LNCAP (cell line): Measurements from ENCODE around the gene CERS5.
A peak's percentile ranks its signal among the peaks of the same experiment; 100 is the strongest.

ENCODE experiments used
- CTCF ChIP-seq: fragments of 450-650 bp; IDR thresholded peaks from 2 replicates; pipeline ENCODE4 v1.5.1; 2017; ENCODE audit warnings: mild to moderate bottlenecking

CERS5 gene

GRCh38 chr12:50086148-50086547 is 81.0 kb downstream of the CERS5 start:
- no peak for TF ChIP-seq CTCF

- no peak for TF ChIP-seq CTCF
Observed at GRCh38 chr12:50085615-50086072, 81.5 kb downstream of the CERS5 start.

DNA sequence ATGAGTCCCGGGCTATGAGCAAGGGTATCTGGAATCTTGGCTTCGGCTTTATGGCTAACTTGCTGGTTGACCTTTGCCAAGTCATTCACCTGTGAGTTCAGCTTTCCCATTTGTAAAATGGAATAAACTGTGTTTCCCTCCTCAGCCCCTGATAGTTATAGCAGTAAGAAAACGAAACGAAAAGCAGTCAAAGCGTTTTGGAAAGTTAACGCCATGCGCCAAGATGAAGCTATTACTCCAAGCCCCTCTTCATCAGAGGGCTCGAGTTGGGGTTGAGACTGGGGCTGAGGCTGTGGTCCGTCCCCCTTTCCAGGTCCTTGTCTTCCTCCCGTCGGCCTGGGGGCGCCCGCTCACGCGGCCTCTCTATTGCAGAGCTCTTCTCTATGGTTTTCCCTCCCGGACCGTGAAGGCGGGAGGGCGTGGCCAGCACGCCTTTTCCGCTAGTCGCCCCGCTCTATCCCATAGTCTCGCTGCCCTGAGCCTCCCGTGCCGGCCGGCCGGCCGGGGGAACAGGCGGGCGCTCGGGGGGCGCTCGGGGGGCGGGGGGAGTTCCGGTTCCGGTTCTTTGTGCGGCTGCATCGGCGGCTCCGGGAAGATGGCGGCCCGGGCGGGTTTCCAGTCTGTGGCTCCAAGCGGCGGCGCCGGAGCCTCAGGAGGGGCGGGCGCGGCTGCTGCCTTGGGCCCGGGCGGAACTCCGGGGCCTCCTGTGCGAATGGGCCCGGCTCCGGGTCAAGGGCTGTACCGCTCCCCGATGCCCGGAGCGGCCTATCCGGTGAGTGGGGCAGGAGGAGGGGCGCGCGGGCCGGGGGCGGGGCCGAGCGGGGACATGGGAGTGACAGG is 82.2 kb downstream of the CERS5 start, which contains the start of gene SMARCD1:
Gene SMARCD1, plus strand, starts transcription at position 568 of the 840 bp plus-strand sequence. Its CDS starts 28 bp downstream, at position 596.
- TF ChIP-seq CTCF: peak; percentile 74

DNA sequence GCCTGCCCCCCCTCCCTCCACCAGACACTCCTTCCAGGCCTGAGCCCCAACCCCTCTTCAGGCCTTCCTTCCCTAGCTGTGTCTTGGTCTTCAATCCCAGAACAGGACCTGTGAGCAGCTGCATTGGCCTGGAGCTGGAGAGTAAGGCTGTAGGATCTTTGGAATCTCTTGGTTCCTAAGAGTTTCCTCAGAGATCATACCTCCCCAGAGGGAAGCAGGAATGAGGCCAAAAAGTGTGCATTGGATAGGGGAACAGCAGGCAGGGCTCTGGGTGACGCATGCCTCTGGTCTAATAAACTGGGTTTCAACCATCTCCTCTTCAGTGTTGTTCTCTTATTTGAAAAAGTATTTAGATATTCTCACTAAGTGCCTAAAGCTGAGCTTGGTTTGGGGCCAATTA is 83.9 kb downstream of the CERS5 start:
- no peak for TF ChIP-seq CTCF

DNA sequence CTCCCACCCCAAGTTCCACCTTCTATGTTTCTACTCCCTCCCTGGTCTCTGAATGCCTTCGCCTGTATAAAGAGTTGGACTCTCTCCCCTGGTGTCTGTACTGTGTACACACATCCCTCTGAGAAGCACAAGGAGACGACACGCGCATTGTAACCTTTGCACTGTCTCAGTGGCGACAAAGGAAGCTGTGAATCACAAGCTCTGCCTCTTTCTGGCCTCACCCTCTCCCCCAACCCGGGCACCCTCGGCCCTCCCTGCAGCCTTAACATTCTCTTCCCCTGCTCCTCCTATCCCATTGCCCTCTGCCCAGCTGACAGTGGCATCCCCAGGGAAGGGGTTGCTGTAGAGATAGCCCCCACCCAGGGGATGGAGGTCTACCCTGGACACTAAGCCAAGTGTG is 84.5 kb downstream of the CERS5 start:
- no peak for TF ChIP-seq CTCF

DNA sequence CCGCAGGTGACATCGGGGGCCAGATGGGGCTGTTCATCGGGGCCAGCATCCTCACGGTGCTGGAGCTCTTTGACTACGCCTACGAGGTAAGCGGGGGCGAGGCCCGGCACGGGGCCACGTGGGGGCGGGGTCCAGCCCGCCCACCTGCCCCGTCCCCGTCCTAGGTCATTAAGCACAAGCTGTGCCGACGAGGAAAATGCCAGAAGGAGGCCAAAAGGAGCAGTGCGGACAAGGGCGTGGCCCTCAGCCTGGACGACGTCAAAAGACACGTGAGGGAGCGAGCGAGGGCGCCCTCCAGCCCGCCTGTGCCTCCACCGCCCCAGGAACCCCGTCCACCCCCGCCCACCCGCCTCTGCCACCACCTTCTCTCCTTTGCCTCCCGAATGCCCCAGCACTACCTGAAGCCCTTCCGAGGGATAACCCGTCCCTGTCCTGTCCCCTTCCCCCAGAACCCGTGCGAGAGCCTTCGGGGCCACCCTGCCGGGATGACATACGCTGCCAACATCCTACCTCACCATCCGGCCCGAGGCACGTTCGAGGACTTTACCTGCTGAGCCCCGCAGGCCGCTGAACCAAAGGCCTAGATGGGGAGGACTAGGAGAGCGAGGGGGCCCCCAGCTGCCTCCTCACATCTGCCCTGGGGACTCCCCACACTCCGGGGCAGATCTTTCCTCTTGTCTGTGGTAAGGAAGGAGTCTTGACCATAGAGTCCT is 85.9 kb downstream of the CERS5 start:
- TF ChIP-seq CTCF: no peak

DNA sequence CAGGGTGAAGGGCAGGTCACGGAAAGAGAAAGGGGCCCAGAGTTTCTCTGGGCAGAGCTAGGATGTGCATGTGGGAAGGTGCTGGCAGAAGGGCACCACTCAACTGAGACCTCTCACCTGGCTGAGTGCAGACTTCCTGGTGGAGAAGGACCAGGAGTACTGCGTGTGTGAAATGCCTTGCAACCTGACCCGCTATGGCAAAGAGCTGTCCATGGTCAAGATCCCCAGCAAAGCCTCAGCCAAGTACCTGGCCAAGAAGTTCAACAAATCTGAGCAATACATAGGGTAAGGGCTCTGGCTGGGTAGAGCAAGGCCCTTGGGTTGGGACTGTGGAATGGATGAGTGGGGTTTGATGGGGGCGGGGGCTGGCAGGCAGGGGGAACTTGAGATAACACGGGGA is 87.4 kb downstream of the CERS5 start:
- no peak for TF ChIP-seq CTCF
